RPMI8226 (cell line): Measurements from ENCODE around the gene PCSK4.
"Not testable (repeated sequence)": the region's sequence is repeated elsewhere in the genome, so short reads cannot be mapped to it uniquely, and the experiment has no call there.

ENCODE experiments used
- DNase-seq: peaks from one replicate; pipeline ENCODE4 v3.0.0-alpha.2; 2015

Gene PCSK4

DNA sequence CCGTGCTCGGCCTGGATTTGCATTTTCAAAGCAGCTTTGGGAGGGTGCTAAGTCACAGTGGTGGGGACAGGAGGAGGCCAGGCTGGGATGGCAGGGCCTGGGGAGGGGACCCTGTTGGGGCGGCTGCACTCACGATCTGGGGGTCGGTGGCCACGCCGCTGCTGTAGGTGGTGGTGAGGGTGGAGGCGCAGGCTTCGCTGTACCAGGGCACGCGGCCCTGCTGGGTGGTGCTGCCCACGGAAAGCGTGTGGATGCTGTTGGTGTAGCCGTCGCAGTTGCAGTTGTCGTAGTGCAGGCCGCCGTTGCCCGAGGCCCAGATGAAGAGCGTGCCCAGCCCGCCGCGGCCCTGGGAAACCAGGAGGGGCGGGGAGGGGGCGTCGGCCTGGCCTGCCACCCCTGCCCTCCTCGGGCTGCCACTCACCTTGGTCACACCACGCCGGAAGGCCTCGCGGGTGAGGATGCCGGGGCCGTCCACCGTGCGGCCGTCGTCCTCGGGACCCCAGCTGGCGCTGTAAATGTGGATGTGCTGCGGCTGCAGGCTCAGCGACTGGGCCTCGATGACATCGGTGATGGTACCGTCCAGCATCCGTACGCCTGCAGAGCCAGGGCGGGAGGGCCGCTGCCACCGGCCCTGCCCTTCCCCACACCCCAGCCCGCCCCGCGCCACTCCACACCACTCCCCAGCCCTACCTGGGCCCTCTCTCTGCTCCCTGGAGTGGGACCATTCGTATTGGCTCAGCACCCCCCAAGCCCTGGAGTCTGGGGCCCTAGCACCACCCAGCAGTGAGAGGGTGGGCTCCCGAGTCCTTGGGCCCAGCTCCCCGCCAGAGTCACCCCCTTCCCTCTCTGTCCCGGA is 3.2 kb downstream of the PCSK4 start:
- no peak for DNase-seq

GRCh38 chr19:1483979-1484428 is 6.1 kb downstream of the PCSK4 start:
- DNase-seq, result no peak

- no peak for DNase-seq
These were observed 6.8 kb downstream of the PCSK4 start for GRCh38 chr19:1483131-1483978.

DNA sequence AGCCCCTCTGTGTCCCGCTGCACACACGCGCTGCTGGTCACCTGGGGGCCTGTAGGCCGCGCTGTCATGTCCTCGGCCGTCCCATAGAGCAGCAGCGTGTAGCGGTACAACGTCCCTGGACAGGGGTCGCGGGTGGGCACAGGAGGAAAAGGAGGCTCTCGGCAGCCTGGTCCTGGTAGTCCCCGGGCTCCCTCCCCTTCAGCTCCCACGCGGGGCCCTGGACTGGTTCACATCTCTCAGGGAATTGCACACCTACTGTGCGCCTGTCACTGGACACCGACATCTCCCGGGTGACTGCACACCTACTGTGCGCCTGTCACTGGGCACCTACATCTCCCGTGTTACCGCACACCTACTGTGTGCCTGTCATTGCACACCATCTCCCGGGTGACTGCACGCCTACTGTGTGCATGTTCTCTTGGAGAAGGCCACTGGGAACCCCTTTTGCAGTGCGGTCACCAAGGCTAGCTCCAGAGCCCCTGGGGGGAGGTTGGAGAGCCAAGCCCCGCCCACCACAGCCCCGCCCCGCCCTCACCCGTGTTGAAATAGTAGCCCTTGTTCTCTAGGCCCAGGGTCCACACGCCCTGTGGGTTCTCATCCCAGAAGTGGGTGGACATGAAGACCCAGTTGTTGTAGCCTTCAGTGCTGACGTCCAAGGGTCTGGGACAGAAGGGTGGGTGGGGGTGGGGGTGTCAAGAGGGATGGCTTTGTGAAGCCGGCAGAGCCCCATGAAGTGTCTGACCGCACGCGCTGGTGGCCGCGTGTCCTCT is 7.6 kb downstream of the PCSK4 start:
- no peak for DNase-seq

DNA sequence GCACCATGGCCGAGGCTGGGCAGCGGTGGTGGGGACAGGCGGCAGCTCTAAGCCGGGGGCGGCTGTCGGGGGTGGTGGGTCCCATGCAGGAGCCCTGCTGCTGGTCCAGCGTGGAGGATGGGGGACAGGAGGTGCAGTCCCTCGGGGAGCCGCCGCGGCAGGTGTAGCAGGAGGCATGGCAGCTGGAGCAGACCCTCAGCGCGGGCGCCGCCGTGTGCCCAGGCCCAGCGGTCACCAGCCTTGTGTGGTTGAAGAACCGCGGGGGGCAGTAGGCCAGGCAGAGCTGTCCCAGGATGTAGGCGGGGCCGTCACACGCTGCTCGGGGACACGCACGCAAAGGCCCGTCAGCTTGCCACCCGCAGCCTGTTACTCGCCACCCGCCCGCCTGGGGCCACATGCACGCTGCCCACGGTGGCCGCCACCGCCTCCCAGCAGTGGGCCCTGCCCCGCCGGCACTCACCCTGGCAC is 8.2 kb downstream of the PCSK4 start:
- DNase-seq, result no peak

DNA sequence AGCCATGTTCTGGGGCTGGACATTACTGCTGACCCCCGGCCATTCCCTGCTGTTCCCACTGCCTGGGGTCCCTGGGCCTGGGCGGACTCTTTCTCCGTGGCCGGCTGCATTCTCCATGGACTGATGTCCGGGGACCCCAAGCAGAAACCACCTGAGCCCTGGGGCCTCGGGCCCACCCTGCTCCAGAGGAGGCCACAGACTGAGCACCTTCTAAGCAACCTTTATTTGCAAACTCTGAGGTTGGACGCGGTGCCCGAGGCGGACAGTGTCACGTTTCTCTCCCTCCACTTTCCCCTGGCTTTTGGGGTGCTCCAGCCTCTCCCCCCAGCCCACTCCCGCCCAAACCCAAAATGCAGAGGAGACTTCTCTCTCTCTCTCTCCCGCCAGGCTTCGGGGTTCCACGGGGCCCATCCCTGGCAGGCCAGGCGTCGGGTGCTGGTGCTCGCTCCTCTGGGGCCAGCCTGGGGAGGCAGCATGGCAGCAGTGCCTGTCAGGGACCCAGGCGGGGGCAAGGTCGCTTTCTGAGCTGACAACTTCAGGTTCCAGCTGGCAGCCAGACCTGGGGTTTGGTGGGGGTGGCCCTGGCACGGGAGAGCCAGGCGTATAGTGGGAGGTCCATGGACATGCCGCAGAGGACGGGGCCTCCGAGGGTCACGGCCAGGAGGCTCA is 8.8 kb downstream of the PCSK4 start:
- DNase-seq, result no peak

DNA sequence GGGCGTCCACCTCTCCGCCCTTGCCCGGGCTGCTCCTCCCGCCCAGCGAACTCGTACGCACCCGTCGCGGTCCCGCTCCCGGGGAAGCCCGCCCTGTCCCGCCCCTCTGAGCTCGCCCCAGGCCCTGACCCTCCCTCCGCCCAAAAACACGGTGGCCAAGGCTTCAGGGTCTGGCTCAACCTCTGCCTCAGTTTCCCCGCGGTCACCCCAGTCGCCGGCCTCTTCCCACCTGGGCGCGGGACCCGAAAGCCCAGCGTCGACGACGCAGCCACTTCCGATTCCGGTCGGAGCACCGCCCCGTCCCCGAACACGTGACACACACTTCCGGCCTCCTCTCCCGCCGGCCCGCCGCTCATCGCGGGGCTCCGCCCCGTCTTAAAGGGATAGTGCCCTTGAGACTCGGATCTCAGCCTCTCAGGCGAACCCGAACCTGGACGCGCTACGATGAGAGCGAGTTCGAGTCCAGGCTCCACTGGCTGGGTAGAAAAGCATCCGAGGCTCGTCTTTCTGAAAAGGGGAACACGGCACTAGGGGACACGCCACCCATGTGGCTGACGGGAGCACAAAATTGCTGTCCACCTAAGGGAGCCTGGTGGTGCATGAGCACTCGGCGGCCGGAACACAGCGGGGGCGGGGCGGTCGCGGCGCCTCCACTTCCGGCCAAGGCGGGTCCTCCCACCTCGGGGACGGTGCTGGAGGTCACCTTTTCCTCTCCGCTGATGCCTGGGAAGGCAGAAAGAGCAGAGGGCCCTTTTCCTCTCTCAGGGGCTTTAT is 11.0 kb downstream of the PCSK4 start, which contains the start of gene C19orf25:
TSS of gene C19orf25 (minus strand) at position 282 of the 774 bp plus-strand sequence. CDS start 312 bp downstream, outside the sequence.
- DNase-seq, result peak; percentile 98

- not testable (repeated sequence) for DNase-seq
These were observed 13.1 kb downstream of the PCSK4 start for GRCh38 chr19:1477056-1477455.

DNA sequence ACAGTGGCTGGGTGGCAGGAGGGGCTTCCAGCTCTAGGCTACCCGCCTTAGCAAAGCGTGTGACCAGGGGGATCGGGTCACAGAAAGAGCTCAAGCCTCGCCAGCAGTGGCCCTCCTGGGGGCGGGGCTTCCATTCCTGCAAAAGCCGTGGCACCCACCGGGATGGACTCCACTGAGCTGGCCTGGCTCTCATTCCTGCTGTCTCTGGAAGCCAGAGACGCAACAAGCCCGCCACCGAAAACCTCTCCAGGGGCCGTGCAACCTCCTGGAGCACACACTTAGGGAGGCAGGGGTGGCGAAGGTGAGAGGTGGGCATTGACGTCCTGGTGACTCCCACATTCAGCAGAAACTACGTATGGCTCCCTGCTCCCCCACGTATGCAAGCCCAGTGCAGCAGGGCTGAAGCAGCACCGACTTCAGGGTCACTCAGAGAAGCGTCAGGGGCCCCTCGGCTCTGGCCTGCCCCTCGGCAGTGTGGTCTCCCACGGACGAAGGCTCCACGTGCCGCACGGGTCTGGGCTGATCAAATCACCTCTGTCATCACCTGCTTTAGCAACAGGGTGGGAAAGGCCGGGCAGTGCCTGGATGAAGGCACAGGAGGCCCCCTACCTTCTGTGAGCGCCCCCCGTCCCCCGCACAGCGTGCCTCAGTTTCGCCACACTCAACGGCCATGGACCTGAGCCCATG is 14.3 kb downstream of the PCSK4 start:
- no peak for DNase-seq

GRCh38 chr19:1474765-1475351 is 15.3 kb downstream of the PCSK4 start:
- DNase-seq, result no peak

DNA sequence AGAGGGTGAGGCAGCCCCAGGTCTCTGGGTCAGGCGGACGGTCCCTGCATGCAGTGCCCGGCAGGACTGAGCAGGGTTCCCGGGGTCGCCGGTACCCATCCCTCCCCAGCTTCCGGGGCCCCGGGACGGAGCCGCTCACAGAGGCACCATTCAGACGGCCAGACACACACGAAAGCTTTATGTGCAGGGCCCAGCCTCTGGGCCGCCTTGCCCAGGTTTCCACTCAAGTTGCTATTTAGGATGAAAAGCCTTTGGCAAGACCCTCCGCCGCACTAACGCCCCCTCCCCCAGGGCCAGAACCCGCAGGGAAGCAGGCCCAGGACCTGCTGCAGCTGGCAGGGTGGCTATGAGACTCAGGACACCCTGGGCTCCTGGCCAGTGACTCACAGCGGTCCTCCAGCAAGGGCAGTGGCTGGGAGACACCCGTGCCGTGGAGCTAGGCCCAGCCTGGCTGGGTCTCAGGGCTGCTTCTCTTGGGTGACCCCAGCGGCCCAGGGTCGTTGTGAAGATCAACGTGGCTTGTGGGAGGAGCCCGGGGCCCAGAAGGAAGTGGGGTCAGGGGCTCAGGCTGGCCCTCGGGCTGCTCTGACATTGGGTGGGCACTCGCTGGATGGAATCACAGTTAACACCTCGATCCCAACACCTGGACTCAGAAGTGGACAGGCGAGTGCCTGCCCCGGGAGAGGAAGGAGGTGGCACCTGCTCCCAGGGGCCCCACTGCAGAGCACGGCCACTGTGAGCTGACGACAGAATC is 16.0 kb downstream of the PCSK4 start:
- no peak for DNase-seq

- no peak for DNase-seq
These were observed 16.9 kb downstream of the PCSK4 start for GRCh38 chr19:1473085-1473851.

- DNase-seq, result no peak
These were observed 17.7 kb downstream of the PCSK4 start for GRCh38 chr19:1472231-1473084.

GRCh38 chr19:1471515-1472160 is 18.5 kb downstream of the PCSK4 start:
- peak; percentile 55 for DNase-seq

GRCh38 chr19:1471010-1471514 is 19.1 kb downstream of the PCSK4 start:
- peak; percentile 80 for DNase-seq

DNA sequence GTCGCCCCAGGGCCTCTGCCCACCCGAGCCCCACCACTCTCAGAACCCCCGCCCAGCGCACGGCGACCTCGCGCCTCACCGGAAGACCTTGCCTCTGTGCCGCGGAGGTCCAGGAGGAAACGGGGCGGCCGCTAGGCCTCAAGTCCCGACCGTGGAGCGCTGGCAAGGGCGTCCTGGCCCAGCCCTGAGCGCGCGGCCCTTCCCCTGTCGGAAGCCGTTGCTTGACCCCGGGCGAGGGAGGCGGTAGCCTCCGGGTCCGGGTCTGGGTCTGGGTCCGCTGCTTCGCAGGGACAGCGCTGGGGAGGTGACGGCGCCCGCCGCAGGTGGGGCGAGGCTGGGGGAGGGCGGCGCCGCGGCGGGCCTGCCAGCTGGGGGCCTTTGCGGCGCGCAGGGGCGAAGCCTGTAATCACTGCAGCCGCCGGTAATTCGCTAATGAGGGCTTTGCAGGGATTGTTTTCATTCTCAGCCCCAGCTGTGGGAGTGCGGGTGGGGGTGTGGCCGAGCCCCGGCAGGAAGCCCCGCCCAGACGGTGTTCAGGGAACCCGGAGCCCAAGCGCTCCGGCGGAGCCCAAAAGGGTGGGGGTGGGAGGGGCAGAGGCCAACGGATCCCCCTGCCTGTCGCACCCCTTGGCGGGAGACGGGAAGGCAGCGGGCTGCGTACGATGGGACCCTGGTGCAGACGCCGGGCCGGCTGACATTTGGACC is 19.7 kb downstream of the PCSK4 start:
- peak; percentile 92 for DNase-seq

- DNase-seq, result no peak
These were observed 20.2 kb downstream of the PCSK4 start for GRCh38 chr19:1470055-1470304.
